ENCODE results near the gene SMPD3.

DNA sequence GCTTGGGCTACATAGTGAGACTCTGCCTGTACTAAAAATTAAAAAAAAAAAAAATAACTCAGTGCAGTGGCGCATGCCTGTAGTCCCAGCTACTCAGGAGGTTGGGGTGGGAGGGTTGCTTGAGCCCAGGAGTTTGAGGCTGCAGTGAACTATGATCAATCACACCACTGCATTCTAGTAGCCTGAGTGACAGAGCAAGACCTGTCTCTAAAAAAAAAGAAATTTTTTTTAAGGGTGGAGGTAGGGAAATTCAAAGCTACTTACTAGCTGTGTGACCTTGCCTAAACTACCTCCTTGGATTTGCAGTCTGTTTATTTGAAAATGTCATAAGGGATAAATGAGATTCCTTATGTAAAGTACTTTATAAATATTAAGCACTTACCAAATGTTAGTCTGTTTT lies 3.4 kb upstream of the SMPD3 start:
- TF ChIP-seq CTCF (conservative IDR thresholded peaks at IDR 0.05; ENCODE audit: low read length), result no peak
- no peak for TF ChIP-seq EZH2phosphoT487 (IDR thresholded peaks at IDR 0.05; ENCODE audit: borderline replicate concordance)

Measured in Loucy (cell line).